ENCODE results near the gene AGTPBP1.

Gene AGTPBP1

DNA sequence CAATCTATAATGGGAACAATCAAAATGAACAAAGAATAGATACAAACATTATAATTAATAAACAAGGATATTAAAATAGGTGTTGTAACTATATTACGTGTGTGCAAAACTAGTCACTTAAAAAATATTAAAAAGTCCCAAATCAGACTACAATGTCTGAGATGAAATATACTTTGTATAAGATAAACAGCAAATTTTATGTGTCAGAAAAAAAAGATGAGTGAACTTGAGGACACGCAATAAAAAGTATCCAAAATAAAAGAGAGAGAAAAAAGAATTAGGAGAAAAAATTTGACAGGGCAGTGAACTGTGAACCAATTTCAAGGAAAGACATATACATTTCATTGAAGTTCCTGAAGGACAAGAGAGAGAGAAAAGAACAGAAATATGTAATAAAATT is 37.0 kb downstream of the AGTPBP1 start:
- Histone ChIP-seq H3K4me3 (no peak overlapping the region), H3K9me3 (no peaks in the 10 kb centered on the region), H3K36me3 (replicated peaks) (no peaks in the 10 kb centered on the region), H3K4me1 (no peaks in the 10 kb centered on the region), H3K27me3 (ENCODE audit: low read depth) (no peaks in the 10 kb centered on the region)
- in situ Hi-C loops (cut with MboI; ENCODE audit: low sequenced_read_pairs), result no loop called here
- no peak for DNase-seq (ENCODE audit: low spot score in 2 of 2)

- in situ Hi-C loops (cut with MboI; ENCODE audit: low sequenced_read_pairs), result no loop called here
- Histone ChIP-seq H3K9me3 (no peaks in the 10 kb centered on the region), H3K27me3 (ENCODE audit: low read depth) (no peaks in the 10 kb centered on the region), H3K36me3 (replicated peaks) (no peaks in the 10 kb centered on the region), H3K4me1 (no peaks in the 10 kb centered on the region), H3K4me3 (no peak overlapping the region)
- DNase-seq (ENCODE audit: low spot score in 2 of 2), result no peak
Measured at GRCh38 chr9:85703398-85703797, 38.4 kb downstream of the AGTPBP1 start.

DNA sequence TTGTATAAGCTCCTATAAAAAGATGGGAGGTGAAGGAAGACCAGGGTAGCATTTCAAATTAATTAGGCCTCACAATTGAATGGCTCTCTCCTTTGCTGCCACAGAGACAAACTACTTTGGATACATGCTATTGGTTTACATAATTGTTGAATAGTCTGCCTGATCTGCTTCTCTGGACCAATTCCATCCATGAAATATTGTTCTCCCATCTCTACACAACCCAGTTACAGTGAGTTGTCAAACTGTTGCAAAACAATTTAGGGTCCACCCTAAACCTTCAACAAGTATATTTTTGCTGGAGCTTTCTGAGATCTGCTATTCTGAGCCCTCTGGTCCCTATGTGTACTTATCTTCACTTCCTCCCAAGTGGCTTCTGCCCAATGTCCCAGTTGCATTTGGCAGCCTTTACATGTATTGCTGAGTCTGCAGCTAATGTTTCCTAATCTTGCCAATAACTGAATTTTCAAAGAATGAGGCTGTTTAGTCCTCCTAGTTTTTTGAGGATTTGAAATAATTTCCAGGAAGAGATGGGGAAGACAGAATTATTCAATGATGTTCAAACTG is 38.9 kb downstream of the AGTPBP1 start:
- Histone ChIP-seq H3K9me3 (no peaks in the 10 kb centered on the region), H3K4me1 (no peaks in the 10 kb centered on the region)
- DNase-seq (ENCODE audit: low spot score in 2 of 2), result no peak

DNA sequence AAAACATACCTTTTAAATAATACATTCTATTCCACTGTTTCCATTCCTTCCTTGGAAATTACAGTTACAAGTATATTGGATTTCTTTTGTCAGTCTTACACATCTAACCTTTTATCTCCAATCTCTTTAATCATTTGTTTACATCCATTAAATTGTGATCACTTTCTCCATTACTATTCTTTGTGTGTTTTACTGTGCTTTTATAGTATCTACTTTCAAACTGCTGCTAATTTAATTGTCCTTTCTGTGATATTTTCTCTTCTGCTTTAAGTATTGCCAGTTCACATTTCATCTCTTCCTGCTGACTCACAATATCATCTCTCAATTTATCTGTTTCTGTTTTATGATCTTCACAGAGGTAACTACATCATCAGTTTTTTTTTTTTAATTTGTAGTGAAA is 39.6 kb downstream of the AGTPBP1 start:
- DNase-seq (ENCODE audit: low spot score in 2 of 2), result no peak
- no peaks in the 10 kb centered on the region for H3K27me3 ChIP-seq (ENCODE audit: low read depth)
- in situ Hi-C loops (cut with MboI; ENCODE audit: low sequenced_read_pairs), result no loop called here

More for the DNA sequence above, 38.9 kb downstream of the AGTPBP1 start:
- in situ Hi-C loops (cut with MboI; ENCODE audit: low sequenced_read_pairs), result no loop called here
- Histone ChIP-seq H3K36me3 (replicated peaks) (no peaks in the 10 kb centered on the region), H3K27me3 (ENCODE audit: low read depth) (no peaks in the 10 kb centered on the region), H3K4me3 (no peak overlapping the region)

GRCh38 chr9:85700330-85700729 is 41.4 kb downstream of the AGTPBP1 start:
- Histone ChIP-seq H3K9me3 (no peaks in the 10 kb centered on the region), H3K4me3 (no peak overlapping the region), H3K27me3 (ENCODE audit: low read depth) (no peaks in the 10 kb centered on the region), H3K36me3 (replicated peaks) (no peaks in the 10 kb centered on the region), H3K4me1 (no peaks in the 10 kb centered on the region)
- DNase-seq (ENCODE audit: low spot score in 2 of 2), result no peak
- in situ Hi-C loops (cut with MboI; ENCODE audit: low sequenced_read_pairs), result no loop called here

More for the DNA sequence above, 39.6 kb downstream of the AGTPBP1 start:
- no peaks in the 10 kb centered on the region for H3K4me1 ChIP-seq
- H3K9me3 ChIP-seq, result no peaks in the 10 kb centered on the region
- H3K4me3 ChIP-seq, result no peak overlapping the region
- H3K36me3 ChIP-seq (replicated peaks), result no peaks in the 10 kb centered on the region

DNA sequence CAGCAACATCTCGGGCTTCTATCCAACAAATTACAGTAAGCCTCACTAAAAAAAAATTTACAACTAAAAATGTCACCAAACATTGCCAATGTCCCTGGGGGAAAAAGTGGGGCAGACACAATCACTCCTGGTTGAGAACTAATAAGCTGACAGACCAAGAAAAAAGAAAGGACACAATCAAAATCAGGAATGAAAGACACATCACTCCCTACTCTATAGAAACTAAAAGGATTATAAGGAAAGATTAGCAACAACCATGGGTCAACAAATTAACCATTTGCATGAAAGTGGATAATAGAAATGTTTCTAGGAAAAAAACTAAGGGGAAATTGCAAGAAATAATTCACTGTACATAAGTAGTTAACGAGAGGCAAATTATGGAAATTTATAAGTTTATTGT is 53.4 kb downstream of the AGTPBP1 start:
- DNase-seq (ENCODE audit: low spot score in 2 of 2), result peak; percentile 70 to 91
- Histone ChIP-seq H3K9me3 (no peaks in the 10 kb centered on the region), H3K4me1 (peaks cover 8% of the 10 kb centered on the region), H3K27me3 (ENCODE audit: low read depth) (no peaks in the 10 kb centered on the region), H3K36me3 (replicated peaks) (no peaks in the 10 kb centered on the region; the same call in 1 of the 2 replicates), H3K4me3 (no peak overlapping the region)
- in situ Hi-C loops (cut with MboI; ENCODE audit: low sequenced_read_pairs), result no loop called here

DNA sequence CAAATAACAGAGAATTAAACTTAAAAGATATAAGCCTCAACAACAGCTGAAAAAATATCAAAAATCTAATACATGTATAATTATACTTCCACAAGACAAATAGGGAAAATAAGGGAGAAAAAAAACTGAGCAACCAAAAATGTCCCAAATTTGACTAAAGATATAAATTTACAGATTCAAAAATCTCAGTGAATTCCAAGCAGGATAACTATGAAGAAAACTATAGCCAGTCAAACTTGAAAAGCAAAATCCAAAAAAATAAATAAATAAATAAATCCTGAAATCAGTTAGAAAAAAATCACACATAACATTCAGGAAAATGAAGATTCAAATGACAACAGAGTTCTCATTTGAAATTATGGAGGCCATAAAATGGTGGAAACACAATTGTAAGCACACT is 56.7 kb downstream of the AGTPBP1 start:
- Histone ChIP-seq H3K4me1 (peaks cover 8% of the 10 kb centered on the region), H3K36me3 (replicated peaks) (no peaks in the 10 kb centered on the region), H3K9me3 (no peaks in the 10 kb centered on the region), H3K27me3 (ENCODE audit: low read depth) (no peaks in the 10 kb centered on the region), H3K4me3 (no peak overlapping the region)
- in situ Hi-C loops (cut with MboI; ENCODE audit: low sequenced_read_pairs), result no loop called here
- no peak for DNase-seq (ENCODE audit: low spot score in 2 of 2)

GRCh38 chr9:85676790-85677189 is 65.0 kb downstream of the AGTPBP1 start:
- H3K4me1 ChIP-seq, result peaks cover 7% of the 10 kb centered on the region
- no peaks in the 10 kb centered on the region for H3K27me3 ChIP-seq (ENCODE audit: low read depth)
- no peak overlapping the region for H3K4me3 ChIP-seq
- H3K36me3 ChIP-seq (replicated peaks), result 0 out of 2 replicates have a peak, but pooled peaks cover 2% of the 10 kb centered on the region
- H3K9me3 ChIP-seq, result no peaks in the 10 kb centered on the region
- in situ Hi-C loops (cut with MboI; ENCODE audit: low sequenced_read_pairs), result no loop called here
- no peak for DNase-seq (ENCODE audit: low spot score in 2 of 2)

DNA sequence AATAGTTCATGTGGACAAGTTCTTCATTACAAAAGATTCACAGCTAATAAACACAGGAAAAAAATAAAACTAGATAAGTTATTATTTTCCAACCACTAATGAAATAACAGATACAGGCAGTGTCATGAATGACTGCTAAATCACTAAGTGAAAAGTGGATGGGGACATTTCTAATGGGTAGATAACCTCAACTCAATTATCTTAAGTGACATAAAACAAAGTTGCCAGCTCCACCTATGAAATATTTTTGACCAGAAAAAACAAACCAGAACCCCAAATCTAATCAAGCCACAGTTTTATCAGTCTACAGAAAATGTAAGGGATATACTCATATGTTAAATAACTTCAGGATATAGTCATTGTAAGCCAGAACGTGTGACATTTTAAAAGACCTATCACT is 74.4 kb downstream of the AGTPBP1 start:
- Histone ChIP-seq H3K4me1 (no peaks in the 10 kb centered on the region), H3K4me3 (no peak overlapping the region), H3K9me3 (no peaks in the 10 kb centered on the region), H3K27me3 (ENCODE audit: low read depth) (no peaks in the 10 kb centered on the region), H3K36me3 (replicated peaks) (no peaks in the 10 kb centered on the region)
- in situ Hi-C loops (cut with MboI; ENCODE audit: low sequenced_read_pairs), result no loop called here
- no peak for DNase-seq (ENCODE audit: low spot score in 2 of 2)

DNA sequence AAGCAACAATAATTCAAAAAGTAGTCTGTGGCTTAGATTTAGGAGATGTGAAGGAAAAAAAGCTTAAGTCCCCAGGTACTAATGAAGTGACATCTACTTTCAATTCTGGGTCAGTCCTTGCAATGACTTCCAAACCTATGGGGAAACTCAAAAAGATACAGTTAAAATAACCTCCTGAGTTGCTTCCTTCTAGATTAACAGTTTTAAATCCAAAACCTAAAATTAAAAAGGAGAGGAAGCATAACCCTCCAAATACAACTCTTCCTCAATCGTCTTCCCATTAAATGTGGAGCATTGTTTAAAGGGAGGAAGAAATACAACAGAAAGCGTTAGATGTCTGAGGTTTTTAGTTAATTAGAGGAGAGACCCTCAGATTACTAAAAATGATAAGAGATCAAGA is 75.7 kb downstream of the AGTPBP1 start:
- Histone ChIP-seq H3K27me3 (ENCODE audit: low read depth) (no peaks in the 10 kb centered on the region), H3K4me1 (no peaks in the 10 kb centered on the region), H3K9me3 (no peaks in the 10 kb centered on the region), H3K36me3 (replicated peaks) (no peaks in the 10 kb centered on the region), H3K4me3 (no peak overlapping the region)
- in situ Hi-C loops (cut with MboI; ENCODE audit: low sequenced_read_pairs), result no loop called here
- no peak for DNase-seq (ENCODE audit: low spot score in 2 of 2)

GRCh38 chr9:85662573-85662972 is 79.2 kb downstream of the AGTPBP1 start:
- no peaks in the 10 kb centered on the region for H3K4me1 ChIP-seq
- in situ Hi-C loops (cut with MboI; ENCODE audit: low sequenced_read_pairs), result no loop called here
- H3K27me3 ChIP-seq (ENCODE audit: low read depth), result no peaks in the 10 kb centered on the region
- no peak overlapping the region for H3K4me3 ChIP-seq
- H3K9me3 ChIP-seq, result no peaks in the 10 kb centered on the region
- H3K36me3 ChIP-seq (replicated peaks), result no peaks in the 10 kb centered on the region
- no peak for DNase-seq (ENCODE audit: low spot score in 2 of 2)

- Histone ChIP-seq H3K9me3 (no peaks in the 10 kb centered on the region), H3K4me3 (no peak overlapping the region), H3K36me3 (replicated peaks) (no peaks in the 10 kb centered on the region), H3K27me3 (ENCODE audit: low read depth) (no peaks in the 10 kb centered on the region), H3K4me1 (no peaks in the 10 kb centered on the region)
- in situ Hi-C loops (cut with MboI; ENCODE audit: low sequenced_read_pairs), result no loop called here
- DNase-seq (ENCODE audit: low spot score in 2 of 2), result no peak
Measured at GRCh38 chr9:85658716-85659115, 83.0 kb downstream of the AGTPBP1 start.

GRCh38 chr9:85653153-85653552 is 88.6 kb downstream of the AGTPBP1 start:
- Histone ChIP-seq H3K9me3 (no peaks in the 10 kb centered on the region), H3K36me3 (replicated peaks) (no peaks in the 10 kb centered on the region), H3K27me3 (ENCODE audit: low read depth) (no peaks in the 10 kb centered on the region), H3K4me1 (peaks cover 4% of the 10 kb centered on the region; the same call in 1 of the 2 replicates), H3K4me3 (no peak overlapping the region)
- in situ Hi-C loops (cut with MboI; ENCODE audit: low sequenced_read_pairs), result no loop called here
- DNase-seq (ENCODE audit: low spot score in 2 of 2), result no peak

DNA sequence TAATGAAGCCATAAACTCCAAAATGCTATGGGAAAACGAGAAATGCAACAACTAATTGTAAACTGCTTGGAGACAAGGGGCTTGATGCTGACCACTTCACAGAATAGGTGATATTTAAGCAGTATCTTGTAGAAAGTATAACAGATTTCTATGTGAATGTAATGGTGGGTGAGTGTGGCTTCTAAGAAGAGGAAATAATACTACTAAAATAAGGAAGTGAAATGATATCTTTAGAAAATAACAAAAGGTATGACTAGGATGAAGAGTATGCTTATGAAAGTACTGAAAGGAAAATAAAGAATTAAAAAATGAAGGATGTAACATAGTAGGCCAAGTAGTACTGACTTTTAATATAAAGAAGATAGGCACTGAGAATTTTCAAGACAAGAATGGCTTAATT is 94.2 kb downstream of the AGTPBP1 start:
- in situ Hi-C loops (cut with MboI; ENCODE audit: low sequenced_read_pairs), result no loop called here
- peaks cover 4% of the 10 kb centered on the region; the same call in 1 of the 2 replicates for H3K4me1 ChIP-seq
- no peak overlapping the region for H3K4me3 ChIP-seq
- H3K27me3 ChIP-seq (ENCODE audit: low read depth), result no peaks in the 10 kb centered on the region
- no peaks in the 10 kb centered on the region for H3K9me3 ChIP-seq
- no peak for DNase-seq (ENCODE audit: low spot score in 2 of 2)
- 0 out of 2 replicates have a peak, but pooled peaks cover 4% of the 10 kb centered on the region for H3K36me3 ChIP-seq (replicated peaks)
